H9 (cell line): ENCODE results near the gene RAB5A. TPM values are rescaled to one million over a fixed set of nuclear protein-coding genes. Genes with fewer than 3 reads are reported as not detected.
"Not testable (repeated sequence)": the region's sequence is repeated elsewhere in the genome, so short reads cannot be mapped to it uniquely, and the experiment has no call there.

Experiments
- DNase-seq: peaks from one replicate; pipeline ENCODE4 v3.0.0-alpha.2; 2017
- H2AFZ ChIP-seq: one replicate; pipeline ENCODE4 v1.6.1; 2013; ENCODE audit warnings: mild to moderate bottlenecking, low read length, control low read depth, moderate library complexity
- H2AK5ac ChIP-seq: 2 replicates; pipeline ENCODE4 v1.6.1; 2013; ENCODE audit warnings: low read length, control low read depth, mixed read lengths; ENCODE audit not compliant: insufficient read length
- H2BK120ac ChIP-seq: one replicate; pipeline ENCODE4 v1.6.1; 2013; ENCODE audit warnings: low read depth, mild to moderate bottlenecking, low read length, control low read depth, inconsistent platforms; ENCODE audit not compliant: poor library complexity, severe bottlenecking
- H2BK12ac ChIP-seq: 2 replicates; pipeline ENCODE4 v1.6.1; 2013; ENCODE audit warnings: low read length, control low read depth, mixed read lengths, low read depth; ENCODE audit not compliant: insufficient read length
- H2BK15ac ChIP-seq: 2 replicates; pipeline ENCODE4 v1.6.1; 2013; ENCODE audit warnings: low read depth, low read length, control low read depth
- H2BK20ac ChIP-seq: one replicate; pipeline ENCODE4 v1.6.1; 2013; ENCODE audit warnings: low read depth, mild to moderate bottlenecking, low read length, control low read depth, inconsistent platforms; ENCODE audit not compliant: poor library complexity, severe bottlenecking
- H2BK5ac ChIP-seq: 2 replicates; pipeline ENCODE4 v1.6.1; 2013; ENCODE audit warnings: low read length, control low read depth, mixed read lengths; ENCODE audit not compliant: insufficient read length
- H3K14ac ChIP-seq: 2 replicates; pipeline ENCODE4 v1.6.1; 2013; ENCODE audit warnings: low read length, control low read depth; ENCODE audit not compliant: insufficient read depth
- H3K18ac ChIP-seq: 2 replicates; pipeline ENCODE4 v1.6.1; 2013; ENCODE audit warnings: low read depth, mild to moderate bottlenecking, mixed read lengths, low read length, control low read depth; ENCODE audit not compliant: insufficient read length
- H3K23ac ChIP-seq: 2 replicates; pipeline ENCODE4 v1.6.1; 2013; ENCODE audit warnings: low read length, control low read depth, mixed read lengths, low read depth; ENCODE audit not compliant: insufficient read length
- H3K23me2 ChIP-seq: 2 replicates; pipeline ENCODE4 v1.6.1; 2013; ENCODE audit warnings: low read depth, mild to moderate bottlenecking, mixed read lengths, low read length, control low read depth; ENCODE audit not compliant: insufficient read length, poor library complexity, severe bottlenecking
- H3K27ac ChIP-seq: 2 replicates; pipeline ENCODE4 v1.5.1; 2013; ENCODE audit warnings: low read length, control low read depth, mixed read lengths, low read depth; ENCODE audit not compliant: insufficient read length
- H3K27me3 ChIP-seq: 2 replicates; pipeline ENCODE4 v1.6.1; 2013; ENCODE audit warnings: low read length, control low read depth, inconsistent platforms; ENCODE audit not compliant: insufficient read depth
- H3K4ac ChIP-seq: 2 replicates; pipeline ENCODE4 v1.6.1; 2013; ENCODE audit warnings: low read depth, mild to moderate bottlenecking, control low read depth, inconsistent platforms, low read length, moderate library complexity
- H3K4me1 ChIP-seq: 2 replicates; pipeline ENCODE4 v1.6.1; 2013; ENCODE audit warnings: low read length, control low read depth, inconsistent platforms; ENCODE audit not compliant: insufficient read depth
- H3K4me2 ChIP-seq: 2 replicates; pipeline ENCODE4 v1.6.1; 2013; ENCODE audit warnings: low read length, control low read depth, mixed read lengths; ENCODE audit not compliant: insufficient read length, insufficient read depth
- H3K56ac ChIP-seq: 2 replicates; pipeline ENCODE4 v1.6.1; 2013; ENCODE audit warnings: low read depth, mild to moderate bottlenecking, mixed read lengths, low read length, control low read depth; ENCODE audit not compliant: insufficient read length
- H3K79me1 ChIP-seq: 2 replicates; pipeline ENCODE4 v1.6.1; 2013; ENCODE audit warnings: low read depth, mild to moderate bottlenecking, moderate library complexity, low read length, control low read depth, inconsistent platforms; ENCODE audit not compliant: insufficient read depth, poor library complexity, severe bottlenecking
- H3K79me2 ChIP-seq: 2 replicates; pipeline ENCODE4 v1.6.1; 2013; ENCODE audit warnings: low read length, control low read depth, inconsistent platforms; ENCODE audit not compliant: insufficient read depth
- H3K9ac ChIP-seq: 2 replicates; pipeline ENCODE4 v1.6.1; 2013; ENCODE audit warnings: low read length, control low read depth, mixed read lengths; ENCODE audit not compliant: insufficient read length; ENCODE audit errors: extremely low read depth
- H3K9me3 ChIP-seq: one replicate; pipeline ENCODE4 v1.6.1; 2013; ENCODE audit warnings: low read depth, low read length, inconsistent platforms; ENCODE audit not compliant: control insufficient read depth
- H3T11ph ChIP-seq: one replicate; pipeline ENCODE4 v1.6.1; 2013; ENCODE audit warnings: mild to moderate bottlenecking, low read length, control low read depth, inconsistent platforms
- H4K20me1 ChIP-seq: one replicate; pipeline ENCODE4 v1.6.1; 2013; ENCODE audit not compliant: control insufficient read depth, insufficient read length, insufficient read depth
- H4K5ac ChIP-seq: 2 replicates; pipeline ENCODE4 v1.6.1; 2013; ENCODE audit warnings: low read depth, mild to moderate bottlenecking, mixed read lengths, low read length, control low read depth; ENCODE audit not compliant: insufficient read length
- H4K8ac ChIP-seq: replicated peaks from 2 replicates; pipeline ENCODE4 v1.6.1; 2013; ENCODE audit warnings: low read length, control low read depth, mixed read lengths, low read depth; ENCODE audit not compliant: insufficient read length
- H4K91ac ChIP-seq: 2 replicates; pipeline ENCODE4 v1.6.1; 2013; ENCODE audit warnings: low read depth, mild to moderate bottlenecking, moderate library complexity, mixed read lengths, low read length, control low read depth; ENCODE audit not compliant: insufficient read length
- H3K27ac Mint-ChIP-seq, 3 experiments: 2 replicates in 2 of 3; 3 replicates in 1 of 3; pipeline ENCODE4 v1.8.0; 2020 to 2021; ENCODE audit warnings: mixed read lengths in 3 of 3, mild to moderate bottlenecking in 1 of 3, moderate library complexity in 1 of 3
- H3K27me3 Mint-ChIP-seq: 2 replicates; pipeline ENCODE4 v1.8.0; 2021; ENCODE audit warnings: low read depth, mild to moderate bottlenecking, moderate library complexity, mixed read lengths
- H3K36me3 Mint-ChIP-seq, 3 experiments: 2 replicates in 2 of 3; 3 replicates in 1 of 3; pipeline ENCODE4 v1.8.0; 2020 to 2021; ENCODE audit warnings: low read depth in 3 of 3, mixed read lengths in 3 of 3; ENCODE audit not compliant: insufficient read depth in 1 of 3
- H3K4me1 Mint-ChIP-seq, 2 experiments: 2 replicates each; pipeline ENCODE4 v1.8.0; 2020; ENCODE audit warnings: mixed read lengths in 2 of 2
- H3K4me3 Mint-ChIP-seq, 2 experiments: 2 replicates in 1 of 2; 3 replicates in 1 of 2; pipeline ENCODE4 v1.8.0; 2020 to 2021; ENCODE audit warnings: mild to moderate bottlenecking in 2 of 2, mixed read lengths in 2 of 2, moderate library complexity in 1 of 2
- H3K9me3 Mint-ChIP-seq, 2 experiments: 2 replicates in 1 of 2; 3 replicates in 1 of 2; pipeline ENCODE4 v1.8.0; 2020; ENCODE audit warnings: mild to moderate bottlenecking in 2 of 2, mixed read lengths in 2 of 2, moderate library complexity in 1 of 2
- CTCF ChIP-seq: fragments of 200-600 bp; sonication (generic); conservative IDR thresholded peaks from 3 replicates; pipeline ENCODE4 v1.8.0; 2021; ENCODE audit warnings: antibody characterized with exemption, mild to moderate bottlenecking
- WGBS: extraction: QIAGEN DNeasy Blood & Tissue Kit; methylation state at CpG from one replicate; pipeline ENCODE4 v1.1.7; 2013; ENCODE audit warnings: missing lambda C conversion rate, low lambda C conversion rate, mixed read lengths; ENCODE audit not compliant: insufficient read length; ENCODE audit errors: extremely low coverage; 5-methylcytosine and 5-hydroxymethylcytosine counted together
- total RNA-seq: library from RNA; stranded (reverse); gene quantifications from 2 replicates; pipeline ENCODE4 v1.2.1, GENCODE V29; 2021

The RAB5A gene
- total RNA-seq, 1 experiment from 2014 or later: 84.8 TPM

GRCh38 chr3:19972054-19972453 is 25.2 kb downstream of the RAB5A start:
- H3T11ph ChIP-seq: no peak overlapping the region
- Mint-ChIP-seq H3K4me3 (no peak overlapping the region), H3K27me3 (no peaks in the 10 kb centered on the region), H3K4me1 (peaks cover 0 to 3% of the 10 kb centered on the region in 2 experiments; a peak in 1 of 4 replicates), H3K27ac (peak overlapping the region in 1 of 3 experiments; percentile 1; a peak in 1 of 7 replicates), H3K9me3 (no peaks in the 10 kb centered on the region), H3K36me3 (peaks cover 26 to 46% (median 43%) of the 10 kb centered on the region in 3 experiments)
- no peaks in the 10 kb centered on the region for H3K23me2 ChIP-seq
- no peaks in the 10 kb centered on the region for H4K20me1 ChIP-seq
- no peak overlapping the region for H4K8ac ChIP-seq
- H3K9me3 ChIP-seq: no peaks in the 10 kb centered on the region
- H3K79me1 ChIP-seq: peaks cover 2% of the 10 kb centered on the region
- no CpG with 5 or more reads among the region's 3 CpGs for WGBS
- H2AK5ac ChIP-seq: no peak overlapping the region
- no peak for TF ChIP-seq CTCF
- no peak overlapping the region for H3K14ac ChIP-seq
- H3K4ac ChIP-seq: no peak overlapping the region
- no peak overlapping the region for H4K91ac ChIP-seq
- H3K9ac ChIP-seq: no peak overlapping the region
- no peak overlapping the region for H4K5ac ChIP-seq
- no peak overlapping the region for H2BK120ac ChIP-seq
- no peak overlapping the region for H2BK20ac ChIP-seq
- H3K4me2 ChIP-seq: no peak overlapping the region
- no peak overlapping the region for H2BK15ac ChIP-seq
- no peak overlapping the region for H3K18ac ChIP-seq
- no peak overlapping the region for H3K23ac ChIP-seq
- H3K79me2 ChIP-seq: peaks cover 13% of the 10 kb centered on the region; the same call in 1 of the 2 replicates
- no peaks in the 10 kb centered on the region for H3K4me1 ChIP-seq
- H2BK12ac ChIP-seq: no peak overlapping the region
- H3K27ac ChIP-seq: no peak overlapping the region
- H3K56ac ChIP-seq: no peak overlapping the region
- no peak for DNase-seq
- no peak overlapping the region for H2AFZ ChIP-seq
- no peaks in the 10 kb centered on the region for H3K27me3 ChIP-seq
- no peak overlapping the region for H2BK5ac ChIP-seq

GRCh38 chr3:19988904-19989303 is 42.0 kb downstream of the RAB5A start:
- H3K27ac ChIP-seq, H2BK15ac ChIP-seq, H3K4me1 ChIP-seq, H2BK5ac ChIP-seq, H3K18ac ChIP-seq, H3K9me3 Mint-ChIP-seq, H3K9me3 ChIP-seq, H3K56ac ChIP-seq, H3K79me1 ChIP-seq, H3T11ph ChIP-seq, H4K91ac ChIP-seq, H3K27me3 Mint-ChIP-seq, H2AFZ ChIP-seq, H3K9ac ChIP-seq, H3K4ac ChIP-seq, DNase-seq, H2BK12ac ChIP-seq, H3K23me2 ChIP-seq, H3K4me3 Mint-ChIP-seq, H4K8ac ChIP-seq, H3K23ac ChIP-seq, H2BK120ac ChIP-seq, H3K79me2 ChIP-seq, H2AK5ac ChIP-seq, H3K36me3 Mint-ChIP-seq, H3K27me3 ChIP-seq, H4K5ac ChIP-seq, H4K20me1 ChIP-seq, H3K14ac ChIP-seq, H2BK20ac ChIP-seq, H3K4me2 ChIP-seq: not testable (repeated sequence)
- H3K27ac Mint-ChIP-seq: peak overlapping the region in 2 of 3 experiments; percentile 11 to 77; a peak in 1 of 7 replicates
- H3K4me1 Mint-ChIP-seq: peaks cover 10 to 17% of the 10 kb centered on the region in 2 experiments
- WGBS: no CpG with 5 or more reads among the region's 8 CpGs
